ENCODE measurements around the gene ADAM12.

- TF ChIP-seq EZH2phosphoT487 (IDR thresholded peaks at IDR 0.05; ENCODE audit: low read depth) = no peak
- TF ChIP-seq CTCF (IDR thresholded peaks at IDR 0.05; ENCODE audit: low read depth, low read length) = peak; percentile 33; the same call in 1 of the 2 replicates
These were observed 290.6 kb downstream of the ADAM12 start for GRCh38 chr10:126097558-126098225.

Measured in OCI-LY3 (cell line).